GM19328 (cell line): Measurements from ENCODE around the gene TMC1.
A peak's percentile ranks its signal among the peaks of the same experiment; 100 is the strongest.

Source experiments
- ATAC-seq: cut with Tn5 transposase; IDR thresholded peaks from one replicate; pipeline ENCODE4 v1.9.1; 2021; ENCODE audit warnings: mild to moderate bottlenecking, moderate library complexity; ENCODE audit not compliant: unreplicated experiment

TMC1 gene

GRCh38 chr9:72600671-72601070, 79.3 kb downstream of the TMC1 start:
- ATAC-seq: no peak

- ATAC-seq: no peak
Observed at GRCh38 chr9:72601615-72602014, 80.2 kb downstream of the TMC1 start.

- ATAC-seq: no peak
Observed at GRCh38 chr9:72612449-72612848, 91.0 kb downstream of the TMC1 start.

- ATAC-seq: no peak
Observed at GRCh38 chr9:72614067-72614466, 92.7 kb downstream of the TMC1 start.

- ATAC-seq: no peak
Observed at GRCh38 chr9:72615931-72616330, 94.5 kb downstream of the TMC1 start.

GRCh38 chr9:72618811-72619210, 97.4 kb downstream of the TMC1 start:
- ATAC-seq: no peak

GRCh38 chr9:72622186-72622585, 100.8 kb downstream of the TMC1 start:
- no peak for ATAC-seq

GRCh38 chr9:72623156-72623555, 101.7 kb downstream of the TMC1 start:
- no peak for ATAC-seq

GRCh38 chr9:72627147-72627546, 105.7 kb downstream of the TMC1 start:
- no peak for ATAC-seq

- no peak for ATAC-seq
Observed at GRCh38 chr9:72627956-72628540, 106.6 kb downstream of the TMC1 start.

- ATAC-seq: no peak
Observed at GRCh38 chr9:72633966-72634365, 112.6 kb downstream of the TMC1 start.

- peak; percentile 92 for ATAC-seq
Observed at GRCh38 chr9:72635197-72635596, 113.8 kb downstream of the TMC1 start.

GRCh38 chr9:72636621-72637020, 115.2 kb downstream of the TMC1 start:
- no peak for ATAC-seq

- ATAC-seq: no peak
Observed at GRCh38 chr9:72643651-72644050, 122.2 kb downstream of the TMC1 start.

- no peak for ATAC-seq
Observed at GRCh38 chr9:72646061-72646460, 124.7 kb downstream of the TMC1 start.

GRCh38 chr9:72648324-72649126, 127.1 kb downstream of the TMC1 start:
- ATAC-seq: no peak

GRCh38 chr9:72649127-72649442, 127.7 kb downstream of the TMC1 start:
- no peak for ATAC-seq

GRCh38 chr9:72650206-72650605, 128.8 kb downstream of the TMC1 start:
- no peak for ATAC-seq

GRCh38 chr9:72656021-72656420, 134.6 kb downstream of the TMC1 start:
- ATAC-seq: no peak

- ATAC-seq: no peak
Observed at GRCh38 chr9:72657023-72657422, 135.6 kb downstream of the TMC1 start.

- ATAC-seq: no peak
Observed at GRCh38 chr9:72658703-72659102, 137.3 kb downstream of the TMC1 start.

GRCh38 chr9:72661401-72662135, 140.2 kb downstream of the TMC1 start:
- no peak for ATAC-seq
